PC-3 (cell line): ENCODE data around the gene NLRX1. TPM values are rescaled to one million over a fixed set of nuclear protein-coding genes. Genes with fewer than 3 reads are reported as not detected.

Experiments used
- ATAC-seq: fragments of 200-7000 bp; cut with Tn5 transposase; 2 replicates; pipeline ENCODE4 v1.9.1; 2020; ENCODE audit warnings: mild to moderate bottlenecking, moderate library complexity
- BruUV-seq: library from RNA; stranded (reverse); fragments of 400-500 nt; replicated peaks from 2 replicates; lab custom pipeline; 2021; lab: Mats Ljungman, UMichigan
- CTCF ChIA-PET: fragments of 300-600 bp; sonication (Branson Sonifier 250); formaldehyde crosslinking; loops from one replicate; lab custom pipeline; 2022; ENCODE audit warnings: antibody characterized with exemption; lab: Charles Lee
- POLR2A ChIA-PET: fragments of 300-600 bp; sonication (Branson Sonifier 250); formaldehyde crosslinking; loops from one replicate; lab custom pipeline; 2022; ENCODE audit warnings: antibody characterized with exemption; ENCODE audit not compliant: unreplicated experiment; lab: Charles Lee
- DNase-seq: peaks from one replicate; pipeline ENCODE4 v3.0.0-alpha.2; 2015
- H2AFZ ChIP-seq: fragments of 300-600 bp; sonication (generic); 2 replicates; pipeline ENCODE4 v1.6.0; 2016; ENCODE audit warnings: antibody characterized with exemption, low read length
- H3F3A ChIP-seq: fragments of 300-600 bp; sonication (generic); one replicate; pipeline ENCODE4 v1.6.0; 2017; ENCODE audit warnings: antibody characterized with exemption, low read length, control low read depth, mild to moderate bottlenecking; ENCODE audit not compliant: unreplicated experiment
- H3K27ac ChIP-seq: fragments of 300-600 bp; sonication (generic); 2 replicates; pipeline ENCODE4 v1.5.1; 2016; ENCODE audit warnings: mild to moderate bottlenecking, low read length
- H3K27me3 ChIP-seq: fragments of 300-600 bp; sonication (generic); 2 replicates; pipeline ENCODE4 v1.6.1; 2016; ENCODE audit warnings: low read length, mixed read lengths
- H3K36me3 ChIP-seq: fragments of 300-600 bp; sonication (generic); 2 replicates; pipeline ENCODE4 v1.6.1; 2016; ENCODE audit warnings: low read depth, mixed run types, low read length, mixed read lengths
- H3K4me1 ChIP-seq: fragments of 300-600 bp; sonication (generic); 2 replicates; pipeline ENCODE4 v1.5.1; 2016; ENCODE audit warnings: low read length; ENCODE audit not compliant: insufficient read depth
- H3K4me2 ChIP-seq: fragments of 300-600 bp; sonication (generic); 2 replicates; pipeline ENCODE4 v1.6.0; 2016; ENCODE audit warnings: low read length
- H3K4me3 ChIP-seq: fragments of 300-600 bp; sonication (generic); 2 replicates; pipeline ENCODE4 v1.5.1; 2016; ENCODE audit warnings: mild to moderate bottlenecking, low read length, mixed read lengths
- H3K79me2 ChIP-seq: fragments of 300-600 bp; sonication (generic); 2 replicates; pipeline ENCODE4 v1.6.1; 2017; ENCODE audit warnings: low read length, mixed read lengths
- H3K9ac ChIP-seq: fragments of 300-600 bp; sonication (generic); 2 replicates; pipeline ENCODE4 v1.6.0; 2016; ENCODE audit warnings: mild to moderate bottlenecking, low read length
- H3K9me2 ChIP-seq: fragments of 300-600 bp; sonication (generic); replicated peaks from 2 replicates; pipeline ENCODE4 v1.6.1; 2016; ENCODE audit warnings: mixed run types, low read length, mixed read lengths
- H3K9me3 ChIP-seq: fragments of 300-600 bp; sonication (generic); 2 replicates; pipeline ENCODE4 v1.6.1; 2016; ENCODE audit warnings: low read length, mixed read lengths
- H4K20me1 ChIP-seq: fragments of 300-600 bp; sonication (generic); 2 replicates; pipeline ENCODE4 v1.6.1; 2016; ENCODE audit warnings: low read length, mixed read lengths
- EZH2 ChIP-seq: fragments of 300-600 bp; sonication (generic); IDR thresholded peaks from one replicate; pipeline ENCODE4 v1.6.1; 2017; ENCODE audit warnings: antibody characterized with exemption, mild to moderate bottlenecking, low read length; ENCODE audit not compliant: unreplicated experiment
- EZH2phosphoT487 ChIP-seq: fragments of 300-600 bp; sonication (generic); IDR thresholded peaks from 2 replicates; pipeline ENCODE4 v1.6.1; 2018; ENCODE audit warnings: mild to moderate bottlenecking, antibody characterized with exemption, low read length, borderline replicate concordance
- intact Hi-C: fragments of 100-400 bp; cut with micrococcal nuclease; formaldehyde crosslinking; loops from 2 replicates; pipeline ENCODE4 v1.9.0; 2023
- total RNA-seq: library from RNA; depleted of rRNA; stranded (reverse); fragments of >200 nt; gene quantifications from 2 replicates; pipeline ENCODE4 v1.2.3, GENCODE V29; 2014
- TF ChIP-seq, protein P1 (sequence below): fragments of 300-600 bp; sonication (generic); conservative IDR thresholded peaks from 2 replicates; pipeline ENCODE4 v1.5.1; 2017; ENCODE audit warnings: antibody characterized with exemption, low read depth, mild to moderate bottlenecking, low read length

Gene NLRX1
- total RNA-seq, 1 experiment from 2014 or later = 17.2 TPM

DNA sequence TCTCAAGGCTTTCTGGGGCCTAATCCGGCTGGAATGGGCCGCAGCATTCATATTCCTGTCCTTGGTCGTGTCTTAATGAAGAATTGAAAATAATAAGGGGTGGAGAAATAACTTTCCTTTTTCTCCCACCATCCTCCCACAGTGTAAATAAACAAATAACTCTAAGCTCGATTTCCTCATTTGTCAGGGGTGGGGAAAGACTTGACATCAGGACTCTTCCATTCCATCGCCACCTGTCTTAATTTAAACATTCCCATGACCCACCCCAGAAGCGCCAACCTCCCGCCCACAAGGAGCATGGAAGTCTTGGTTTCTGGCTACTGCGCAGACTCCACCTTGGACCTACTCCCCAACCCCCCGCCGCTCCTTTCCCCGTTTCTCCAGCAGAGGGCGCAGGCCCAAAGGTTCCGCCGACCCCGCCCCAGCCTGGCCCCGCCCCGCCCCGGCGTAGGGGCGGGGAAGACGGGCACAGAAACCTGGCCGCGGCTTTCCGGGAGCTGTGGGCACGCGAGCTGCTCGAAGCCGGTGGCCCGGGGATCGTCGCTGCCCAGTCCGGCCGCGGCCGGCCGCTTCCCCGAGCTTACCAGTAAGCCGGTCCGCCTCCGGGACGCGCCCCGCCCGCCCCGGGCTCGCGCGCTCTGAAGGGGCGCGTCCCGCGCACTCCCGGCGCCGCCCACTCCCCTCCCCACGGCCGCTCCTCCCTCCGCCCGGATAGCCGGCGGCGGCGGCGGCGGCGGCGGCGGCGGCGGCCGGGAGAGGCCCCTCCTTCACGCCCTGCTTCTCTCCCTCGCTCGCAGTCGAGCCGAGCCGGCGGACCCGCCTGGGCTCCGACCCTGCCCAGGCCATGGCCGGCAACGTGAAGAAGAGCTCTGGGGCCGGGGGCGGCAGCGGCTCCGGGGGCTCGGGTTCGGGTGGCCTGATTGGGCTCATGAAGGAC lies 37.3 kb downstream of the NLRX1 start, which contains the start of gene CBL:
CBL (plus strand) TSS at position 766 of the 937 bp plus-strand sequence; CDS start at position 845, 79 bp downstream.
- ATAC-seq = peak; percentile 86
- Histone ChIP-seq H3K9ac (peak within 1 kb of the TSS; percentile 87), H3K27me3 (no peaks in the 10 kb centered on the region), H3K36me3 (no peaks in the 10 kb centered on the region), H3K4me2 (peak within 1 kb of the TSS; percentile 90), H3K27ac (peak within 1 kb of the TSS; percentile 58), H3K9me2 (no peaks in the 10 kb centered on the region), H4K20me1 (0 out of 2 replicates have a peak, but pooled peaks cover 7% of the 10 kb centered on the region), H3K9me3 (no peaks in the 10 kb centered on the region), H3K4me3 (peak within 1 kb of the TSS; percentile 99), H3K79me2 (peaks cover 46% of the 10 kb centered on the region), H2AFZ (peak within 1 kb of the TSS; percentile 100), H3F3A (no peaks in the 10 kb centered on the region), H3K4me1 (peaks cover 18% of the 10 kb centered on the region)
- peak; percentile 96 for DNase-seq
- ChIA-PET CTCF (interaction anchor here (0.5 to 1.1 kb wide), 13 partner anchors 37 to 269 kb away, joined by 3 to 5 read pairs (median 3); partner anchors contain the start of genes NLRX1 and USP2), POLR2A (interaction anchor here (0.7 to 0.8 kb wide), 2 partner anchors 138 to 155 kb away, joined by 3 to 17 read pairs; partner anchors contain the start of gene VPS11)
- BruUV-seq = no TSS peak
- intact Hi-C loops = loop anchor here (1.0 to 5.0 kb wide), 2 partner anchors 78 to 116 kb away; no protein-coding TSS in a partner anchor
- TF ChIP-seq, protein P1, sequence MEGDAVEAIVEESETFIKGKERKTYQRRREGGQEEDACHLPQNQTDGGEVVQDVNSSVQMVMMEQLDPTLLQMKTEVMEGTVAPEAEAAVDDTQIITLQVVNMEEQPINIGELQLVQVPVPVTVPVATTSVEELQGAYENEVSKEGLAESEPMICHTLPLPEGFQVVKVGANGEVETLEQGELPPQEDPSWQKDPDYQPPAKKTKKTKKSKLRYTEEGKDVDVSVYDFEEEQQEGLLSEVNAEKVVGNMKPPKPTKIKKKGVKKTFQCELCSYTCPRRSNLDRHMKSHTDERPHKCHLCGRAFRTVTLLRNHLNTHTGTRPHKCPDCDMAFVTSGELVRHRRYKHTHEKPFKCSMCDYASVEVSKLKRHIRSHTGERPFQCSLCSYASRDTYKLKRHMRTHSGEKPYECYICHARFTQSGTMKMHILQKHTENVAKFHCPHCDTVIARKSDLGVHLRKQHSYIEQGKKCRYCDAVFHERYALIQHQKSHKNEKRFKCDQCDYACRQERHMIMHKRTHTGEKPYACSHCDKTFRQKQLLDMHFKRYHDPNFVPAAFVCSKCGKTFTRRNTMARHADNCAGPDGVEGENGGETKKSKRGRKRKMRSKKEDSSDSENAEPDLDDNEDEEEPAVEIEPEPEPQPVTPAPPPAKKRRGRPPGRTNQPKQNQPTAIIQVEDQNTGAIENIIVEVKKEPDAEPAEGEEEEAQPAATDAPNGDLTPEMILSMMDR = peak; percentile 88
- no peak for TF ChIP-seq EZH2

DNA sequence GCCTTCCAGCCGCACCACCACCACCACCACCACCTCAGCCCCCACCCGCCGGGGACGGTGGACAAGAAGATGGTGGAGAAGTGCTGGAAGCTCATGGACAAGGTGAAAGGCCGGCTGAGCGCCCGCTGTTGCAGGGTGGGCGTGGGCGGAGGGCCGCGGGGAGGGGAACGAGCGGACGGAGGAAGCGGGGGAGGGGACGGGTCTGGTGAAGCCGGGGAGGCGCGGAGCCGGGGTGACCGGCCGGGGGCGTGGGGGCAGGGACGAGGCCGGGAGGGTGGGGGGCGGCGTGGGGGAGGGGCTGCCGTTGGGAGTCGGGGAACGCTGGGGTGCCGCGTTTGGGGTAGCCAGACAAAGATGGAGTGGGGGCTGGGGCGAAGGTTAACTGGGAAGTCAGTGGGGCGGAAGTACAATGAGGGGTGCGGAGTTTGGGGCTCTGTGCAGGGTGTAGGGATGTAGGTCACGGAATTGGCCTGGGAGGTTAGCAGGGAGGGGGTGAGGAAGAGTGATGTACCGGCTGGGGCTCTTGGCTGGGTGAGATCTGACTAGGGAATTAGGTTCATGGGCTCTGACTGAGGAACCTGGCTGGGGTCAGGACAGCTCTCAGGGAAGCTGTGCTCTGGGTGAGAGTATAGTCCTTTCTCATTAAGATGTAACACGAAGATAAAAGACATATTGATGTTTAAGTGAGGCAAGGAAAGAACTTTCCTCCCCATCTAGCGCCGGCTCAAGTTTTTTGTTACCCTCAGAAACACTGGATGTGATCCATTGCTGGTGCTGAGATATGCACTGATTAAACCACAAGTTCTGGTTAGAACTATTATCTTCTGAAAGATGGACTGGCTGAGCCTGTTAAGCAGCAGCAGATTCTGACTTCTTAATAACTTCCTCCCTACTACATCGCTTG lies 38.2 kb downstream of the NLRX1 start:
- Histone ChIP-seq H3K4me3 (peak overlapping the region; percentile 99), H3K79me2 (peaks cover 55% of the 10 kb centered on the region), H3K4me1 (peaks cover 18% of the 10 kb centered on the region), H3K9ac (peak overlapping the region; percentile 87), H3K4me2 (peak overlapping the region; percentile 90), H2AFZ (peak overlapping the region; percentile 100), H4K20me1 (0 out of 2 replicates have a peak, but pooled peaks cover 7% of the 10 kb centered on the region), H3K9me3 (no peaks in the 10 kb centered on the region), H3F3A (no peaks in the 10 kb centered on the region), H3K9me2 (no peaks in the 10 kb centered on the region), H3K27ac (peak overlapping the region; percentile 29; the same call in 1 of the 2 replicates), H3K27me3 (no peaks in the 10 kb centered on the region), H3K36me3 (no peaks in the 10 kb centered on the region)
- DNase-seq (peak; percentile 42), ATAC-seq (peak; percentile 31)
- POLR2A ChIA-PET = interaction anchor here (0.6 to 0.8 kb wide), 2 partner anchors 23 to 139 kb away, joined by 3 to 4 read pairs; partner anchors contain the start of gene VPS11
- CTCF ChIA-PET = interaction anchor here (0.5 to 1.1 kb wide), 11 partner anchors 66 to 268 kb away, joined by 3 to 5 read pairs (median 3); no protein-coding TSS in a partner anchor
- intact Hi-C loops = loop anchor here (1.0 to 5.0 kb wide), 2 partner anchors 78 to 116 kb away; no protein-coding TSS in a partner anchor
- BruUV-seq = TSS peak; percentile 61
- TF ChIP-seq, protein P1 = no peak
- TF ChIP-seq EZH2phosphoT487 (no peak), EZH2 (no peak)
